Ovary (tissue), 9 donors: ENCODE data around the gene CNTNAP5. TPM values are rescaled to one million over a fixed set of nuclear protein-coding genes. Genes with fewer than 3 reads are reported as not detected.

ENCODE experiments used
- DNase-seq, 5 donors: peaks; one replicate each; pipeline ENCODE4 v3.0.0-alpha.2; 2019 to 2020
- H3K27ac ChIP-seq, 2 donors: fragments of 200-600 bp; one replicate each; pipeline versions ENCODE4 v1.5.1 to v1.8.0; 2019 to 2022
- H3K27me3 ChIP-seq: fragments of 200-600 bp; one replicate; pipeline ENCODE4 v1.8.0; 2022
- H3K36me3 ChIP-seq: fragments of 200-600 bp; sonication (generic); one replicate; pipeline ENCODE4 v1.5.1; 2019
- H3K4me1 ChIP-seq: one replicate; pipeline ENCODE4 v1.8.1; 2013; ENCODE audit warnings: mild to moderate bottlenecking, moderate library complexity; ENCODE audit not compliant: insufficient read depth
- H3K4me3 ChIP-seq: fragments of 200-600 bp; sonication (generic); one replicate; pipeline ENCODE4 v1.5.1; 2017
- H3K9me3 ChIP-seq, 2 donors: fragments of 200-600 bp in 1 of 2; sonication (generic) in 1 of 2; one replicate each; pipeline versions ENCODE4 v1.5.1 to v1.8.1; 2013 to 2019; ENCODE audit warnings: mild to moderate bottlenecking in 1 of 2, moderate library complexity in 1 of 2
- EP300 ChIP-seq: sonication (generic); formaldehyde crosslinking; IDR thresholded peaks from one replicate; pipeline ENCODE4 v1.6.1; 2017; ENCODE audit warnings: antibody characterized with exemption
- POLR2A ChIP-seq: fragments of 450-650 bp; IDR thresholded peaks from one replicate; pipeline ENCODE4 v1.6.1; 2017; ENCODE audit warnings: antibody characterized with exemption, mild to moderate bottlenecking, moderate library complexity
- WGBS, 3 donors: extraction: QIAGEN DNeasy Blood & Tissue Kit in 1 of 3; methylation state at CpG; one replicate each; pipeline versions ENCODE4 v1.1.5 to v1.1.7; 2013 to 2017; 5-methylcytosine and 5-hydroxymethylcytosine counted together
- intact Hi-C, 4 donors: fragments of 100-400 bp; cut with DNase I; formaldehyde crosslinking; loops; one replicate each; pipeline versions ENCODE4 v1.11.0 to v1.15.1; 2022 to 2023
- polyA plus RNA-seq, 2 donors: library from polyadenylated mRNA; stranded (reverse); fragments of 200-250 nt in 1 of 2; fragments of 350-450 nt in 1 of 2; fragmentation: Illumina TruSeq in 1 of 2; extraction: RNeasy Lipid Tissue Mini Kit (QIAGEN cat#74804) in 1 of 2; gene quantifications; one replicate each; pipeline ENCODE4 v1.2.3, GENCODE V29; 2013 to 2014
- total RNA-seq, 7 donors: library from RNA; depleted of rRNA in 2 of 7; stranded (reverse); fragments of >200 nt in 2 of 7; fragmentation: NEBNext Ultra II Directional in 3 of 7; extraction: Animal tissue kit (Norgen Biotek cat#: 25700) in 3 of 7; gene quantifications; one replicate each; pipeline versions ENCODE4 v1.1.0 to v1.2.4, GENCODE V29; 2016 to 2023
- TF ChIP-seq, protein P1 (sequence below), 3 donors: fragments of 450-650 bp in 2 of 3; fragments of 200-600 bp in 1 of 3; IDR thresholded peaks; one replicate each; pipeline versions ENCODE4 v1.5.1 to v1.8.0; 2016 to 2022; ENCODE audit warnings: antibody characterized with exemption in 3 of 3, mild to moderate bottlenecking in 1 of 3
- donor health status: DM: no; HTN: no; CAD: no; lungs with moderate emphysema.
- donor health status: DM: no; HTN: no; CAD: no.
- donor health status: Bipolar disorder and iron deficiency.
- donor health status: DM: yes; HTN: yes; CAD: no.
- donor health status: DM: no; HTN: no; CAD: no.
- donor health status: DM: yes; HTN: yes; CAD: no.

The CNTNAP5 gene
- total and polyA plus RNA-seq, 9 donors: not detected

DNA sequence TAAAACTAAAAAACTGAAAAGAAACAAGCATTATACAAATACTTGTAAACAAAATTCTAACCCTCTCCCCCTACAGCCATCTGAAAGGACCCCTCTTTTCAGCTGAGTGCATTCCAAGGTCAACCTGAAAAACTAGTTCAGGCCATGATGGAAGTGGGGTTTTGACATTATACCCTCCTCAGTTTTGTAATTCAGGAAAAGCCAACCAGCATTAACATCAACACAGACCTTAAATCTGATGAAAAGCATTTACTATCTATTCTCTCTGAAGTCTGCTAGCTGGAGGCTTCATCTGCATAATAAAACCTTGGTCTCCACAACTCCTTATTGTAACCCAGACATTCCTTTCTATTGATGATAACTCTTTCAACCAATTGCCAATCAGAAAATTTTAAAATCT, 302.2 kb downstream of the CNTNAP5 start:
- intact Hi-C loops: no loop called here
- Histone ChIP-seq H3K27ac (no peak overlapping the region), H3K4me3 (no peak overlapping the region), H3K4me1 (no peaks in the 10 kb centered on the region), H3K36me3 (no peaks in the 10 kb centered on the region), H3K27me3 (no peaks in the 10 kb centered on the region), H3K9me3 (no peaks in the 10 kb centered on the region)
- no peak for TF ChIP-seq EP300
- TF ChIP-seq POLR2A: no peak
- TF ChIP-seq, protein P1, sequence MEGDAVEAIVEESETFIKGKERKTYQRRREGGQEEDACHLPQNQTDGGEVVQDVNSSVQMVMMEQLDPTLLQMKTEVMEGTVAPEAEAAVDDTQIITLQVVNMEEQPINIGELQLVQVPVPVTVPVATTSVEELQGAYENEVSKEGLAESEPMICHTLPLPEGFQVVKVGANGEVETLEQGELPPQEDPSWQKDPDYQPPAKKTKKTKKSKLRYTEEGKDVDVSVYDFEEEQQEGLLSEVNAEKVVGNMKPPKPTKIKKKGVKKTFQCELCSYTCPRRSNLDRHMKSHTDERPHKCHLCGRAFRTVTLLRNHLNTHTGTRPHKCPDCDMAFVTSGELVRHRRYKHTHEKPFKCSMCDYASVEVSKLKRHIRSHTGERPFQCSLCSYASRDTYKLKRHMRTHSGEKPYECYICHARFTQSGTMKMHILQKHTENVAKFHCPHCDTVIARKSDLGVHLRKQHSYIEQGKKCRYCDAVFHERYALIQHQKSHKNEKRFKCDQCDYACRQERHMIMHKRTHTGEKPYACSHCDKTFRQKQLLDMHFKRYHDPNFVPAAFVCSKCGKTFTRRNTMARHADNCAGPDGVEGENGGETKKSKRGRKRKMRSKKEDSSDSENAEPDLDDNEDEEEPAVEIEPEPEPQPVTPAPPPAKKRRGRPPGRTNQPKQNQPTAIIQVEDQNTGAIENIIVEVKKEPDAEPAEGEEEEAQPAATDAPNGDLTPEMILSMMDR (IDR thresholded peaks at IDR 0.05): no peak
- no peak for DNase-seq

GRCh38 chr2:124328397-124328796, 303.3 kb downstream of the CNTNAP5 start:
- TF ChIP-seq POLR2A (no peak), EP300 (no peak)
- TF ChIP-seq, protein P1 (IDR thresholded peaks at IDR 0.05): no peak
- intact Hi-C loops: no loop called here
- Histone ChIP-seq H3K4me1 (no peaks in the 10 kb centered on the region), H3K4me3 (no peak overlapping the region), H3K27ac (no peak overlapping the region), H3K36me3 (no peaks in the 10 kb centered on the region), H3K27me3 (no peaks in the 10 kb centered on the region), H3K9me3 (no peaks in the 10 kb centered on the region)
- no peak for DNase-seq
- WGBS, 3 donors: 41 to 50% (median 41%) methylated on average over 3 of the region's 3 CpGs

GRCh38 chr2:124333784-124334183, 308.7 kb downstream of the CNTNAP5 start:
- Histone ChIP-seq H3K9me3 (no peaks in the 10 kb centered on the region), H3K4me3 (no peak overlapping the region), H3K4me1 (no peaks in the 10 kb centered on the region), H3K27ac (no peak overlapping the region), H3K27me3 (no peaks in the 10 kb centered on the region), H3K36me3 (no peaks in the 10 kb centered on the region)
- no peak for TF ChIP-seq POLR2A
- TF ChIP-seq, protein P1 (IDR thresholded peaks at IDR 0.05): no peak
- no peak for TF ChIP-seq EP300
- WGBS, 3 donors: 68 to 73% (median 71%) methylated on average over 4 of the region's 4 CpGs
- intact Hi-C loops: no loop called here
- no peak for DNase-seq

GRCh38 chr2:124335058-124335457, 310.0 kb downstream of the CNTNAP5 start:
- H3K4me1 ChIP-seq: no peaks in the 10 kb centered on the region
- no peaks in the 10 kb centered on the region for H3K36me3 ChIP-seq
- no peak for DNase-seq
- no peaks in the 10 kb centered on the region for H3K27me3 ChIP-seq
- no peaks in the 10 kb centered on the region for H3K9me3 ChIP-seq
- no peak overlapping the region for H3K27ac ChIP-seq
- TF ChIP-seq EP300 (no peak), POLR2A (no peak)
- TF ChIP-seq, protein P1 (IDR thresholded peaks at IDR 0.05): no peak
- H3K4me3 ChIP-seq: no peak overlapping the region
- intact Hi-C loops: no loop called here
- WGBS, 3 donors: 84 to 90% (median 86%) methylated on average over 2 of the region's 2 CpGs

DNA sequence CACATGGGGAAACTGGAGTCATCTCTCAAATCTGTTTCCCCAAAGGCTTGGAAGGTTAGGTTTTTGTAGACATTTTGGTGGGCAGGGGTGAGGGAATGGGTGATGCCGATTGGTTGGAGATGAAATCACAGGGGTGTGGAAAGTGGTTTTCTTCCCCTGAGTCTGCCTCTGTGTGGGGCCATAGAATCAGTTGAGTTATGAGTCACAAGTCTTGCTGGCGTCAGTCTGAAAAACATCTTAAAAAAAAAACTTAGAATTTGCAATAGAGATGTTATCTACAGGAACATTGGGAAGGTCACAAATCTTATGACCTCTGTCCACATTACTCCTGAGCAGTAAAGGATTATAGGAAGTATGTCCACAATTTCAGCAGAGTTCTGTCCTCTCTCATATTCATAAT, 314.6 kb downstream of the CNTNAP5 start:
- no peaks in the 10 kb centered on the region for H3K9me3 ChIP-seq
- H3K4me3 ChIP-seq: no peak overlapping the region
- H3K27me3 ChIP-seq: no peaks in the 10 kb centered on the region
- DNase-seq: no peak
- WGBS, 3 donors: 78 to 85% (median 78%) methylated on average over 2 of the region's 2 CpGs
- no peak for TF ChIP-seq EP300
- no peak for TF ChIP-seq POLR2A
- TF ChIP-seq, protein P1 (IDR thresholded peaks at IDR 0.05): no peak
- H3K4me1 ChIP-seq: no peaks in the 10 kb centered on the region
- intact Hi-C loops: no loop called here
- no peak overlapping the region for H3K27ac ChIP-seq
- H3K36me3 ChIP-seq: no peaks in the 10 kb centered on the region
